ENCODE data around the gene SGK1.
A peak's percentile ranks its signal among the peaks of the same experiment; 100 is the strongest.
"Not testable (repeated sequence)": the region's sequence is repeated elsewhere in the genome, so short reads cannot be mapped to it uniquely, and the experiment has no call there.

SGK1 gene

DNA sequence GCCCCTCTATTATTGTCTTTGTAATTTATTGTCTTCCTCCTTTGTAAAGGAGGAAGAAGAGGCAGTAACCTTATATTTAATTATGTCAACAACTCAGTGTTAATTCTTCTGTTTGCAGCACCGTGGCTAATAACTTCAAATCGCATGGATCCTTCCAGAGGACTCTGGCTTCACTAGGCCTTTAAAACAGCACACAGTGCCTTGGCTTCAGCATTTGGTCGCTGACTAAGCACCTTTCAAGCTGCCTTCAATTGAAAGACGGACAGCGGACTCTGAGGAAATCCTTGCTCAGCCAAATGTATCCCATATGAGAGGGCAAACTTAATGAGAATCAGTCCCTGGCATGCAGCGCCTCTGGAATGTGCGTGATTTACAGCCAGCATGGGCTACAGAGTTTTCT, 64.2 kb downstream of the SGK1 start:
- DNase-seq (ENCODE audit: low spot score), result peak; percentile 79

DNA sequence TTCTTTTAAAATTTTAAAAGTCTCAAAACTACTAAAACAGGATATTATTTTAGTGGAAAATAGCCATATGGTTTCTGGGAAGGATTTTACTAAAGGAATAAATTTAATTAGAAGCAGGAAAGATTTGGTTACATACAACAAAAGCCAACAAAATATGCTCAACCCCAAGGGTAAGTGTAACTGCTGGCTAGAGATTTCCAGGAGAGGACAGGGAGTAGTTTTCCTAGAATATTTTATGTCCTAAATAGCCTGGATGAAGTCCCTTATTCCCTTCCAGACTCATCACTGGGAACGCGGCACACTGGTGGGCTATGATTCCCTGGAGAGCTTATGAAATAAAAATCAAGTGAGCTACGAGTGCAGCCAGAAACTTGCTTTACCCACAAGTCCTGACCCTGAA, 66.6 kb downstream of the SGK1 start:
- no peak for DNase-seq (ENCODE audit: low spot score)

DNA sequence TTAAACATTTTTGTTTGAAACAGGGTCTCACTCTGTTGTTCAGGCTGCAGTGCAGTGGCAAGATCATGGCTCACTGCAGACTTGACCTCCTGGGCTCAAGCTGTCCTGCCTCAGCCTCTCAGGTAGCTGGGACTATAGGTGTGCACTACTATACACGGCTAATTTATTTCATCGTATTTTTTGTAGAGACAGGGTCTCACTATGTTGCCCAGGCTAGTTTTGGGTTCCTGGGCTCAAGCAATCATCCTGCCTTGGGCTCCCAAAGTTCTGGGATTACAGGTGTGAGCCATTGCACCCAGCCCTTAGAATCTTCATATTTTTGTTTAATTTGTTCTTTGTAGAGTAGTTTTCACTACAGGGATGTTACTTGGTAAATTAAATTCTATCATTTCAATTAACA, 67.1 kb downstream of the SGK1 start:
- no peak for DNase-seq (ENCODE audit: low spot score)

DNA sequence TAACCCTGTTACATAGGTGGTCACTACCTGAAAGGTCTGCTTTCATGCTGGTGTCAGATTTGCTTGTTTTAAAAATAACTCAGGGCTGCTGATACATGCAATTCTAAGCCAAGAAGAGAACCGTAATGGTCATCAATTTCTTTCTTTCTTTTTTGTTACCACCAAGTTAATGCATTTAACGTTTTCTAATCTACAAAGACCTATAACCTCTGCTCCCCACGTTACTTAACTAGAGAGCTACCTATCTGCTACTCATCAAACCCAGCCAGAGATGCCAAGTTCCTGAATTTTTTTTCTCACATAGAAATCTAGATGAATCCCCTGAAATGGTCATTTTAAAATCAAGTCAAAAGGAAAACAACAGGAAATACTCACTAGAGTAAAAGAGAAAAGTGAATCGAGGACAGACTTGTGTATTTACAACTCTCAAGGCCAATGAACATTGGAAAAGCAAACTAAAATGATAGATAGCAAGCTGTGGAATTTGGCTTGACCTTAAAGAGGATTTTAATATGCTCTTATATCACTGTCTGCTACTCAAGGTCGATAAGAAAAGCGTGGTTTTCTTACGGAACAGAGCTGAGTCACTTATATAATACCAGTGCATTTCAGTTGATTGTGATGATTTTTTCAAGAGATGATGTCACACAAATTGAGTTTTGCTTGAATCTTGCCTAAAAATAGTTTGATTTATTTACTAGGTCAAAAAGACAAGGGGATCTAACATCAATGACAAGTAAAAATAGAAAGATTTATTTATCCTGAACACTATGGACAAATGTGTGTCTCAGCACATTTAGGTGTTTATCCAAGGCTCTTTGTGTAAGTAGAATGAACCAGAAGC, 67.9 kb downstream of the SGK1 start:
- DNase-seq (ENCODE audit: low spot score), result no peak

DNA sequence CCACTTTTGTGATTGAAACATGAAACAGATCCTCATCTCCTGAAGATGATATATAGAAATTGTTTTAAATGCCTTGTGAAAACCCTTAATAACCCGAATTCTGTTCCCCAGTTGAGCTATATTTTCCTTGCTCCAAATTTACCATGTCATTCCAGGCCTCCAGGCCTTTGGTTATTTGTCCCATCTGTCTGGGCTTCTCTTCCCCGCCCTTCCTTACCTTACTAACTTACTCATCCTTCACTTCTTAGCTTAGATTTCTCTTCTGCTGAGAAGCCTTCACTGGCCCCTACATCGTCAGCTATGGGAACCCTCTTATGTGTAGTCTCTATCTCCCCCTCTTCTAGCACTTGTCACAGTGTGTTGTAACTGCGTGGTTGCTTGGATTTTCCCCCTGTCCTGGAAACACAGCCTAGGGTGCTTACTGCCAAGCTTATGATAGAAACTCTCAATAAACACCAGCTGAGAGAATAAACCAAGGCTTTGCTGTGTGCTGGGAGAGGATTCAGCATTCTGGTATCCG, 68.6 kb downstream of the SGK1 start:
- no peak for DNase-seq (ENCODE audit: low spot score)

DNA sequence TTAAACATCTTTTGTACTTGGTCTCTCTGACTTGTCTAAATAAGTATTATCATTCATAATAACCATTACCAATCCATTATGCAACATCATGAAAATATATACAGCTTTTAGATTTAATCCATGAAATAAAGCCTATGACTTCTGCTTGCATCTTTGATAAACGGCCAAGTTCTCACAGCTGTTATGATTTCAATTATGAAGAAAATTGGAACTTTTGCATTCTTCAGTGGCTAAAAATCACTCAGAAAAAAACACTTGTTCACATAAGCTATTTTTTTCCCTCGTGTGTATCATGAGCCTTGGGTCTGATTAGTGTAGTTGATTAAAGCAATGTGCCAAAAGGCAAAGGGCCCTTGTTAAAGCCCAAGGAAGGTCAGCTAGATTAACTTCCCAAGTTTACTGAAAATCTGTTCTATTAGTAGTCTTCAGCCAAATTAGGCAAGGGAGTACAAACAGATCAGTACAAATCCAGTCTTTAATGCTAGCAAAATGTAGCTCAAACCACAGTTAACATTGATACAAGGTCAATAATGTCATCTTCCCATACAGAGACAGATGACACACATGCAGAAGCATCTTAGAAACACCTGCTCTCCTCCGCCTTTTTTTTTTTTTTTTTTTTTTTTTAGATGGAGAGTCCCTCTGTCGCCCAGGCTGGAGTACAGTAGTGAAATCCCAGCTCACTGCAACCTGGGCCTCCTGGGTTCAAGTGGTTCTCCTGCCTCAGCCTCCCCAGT, 69.9 kb downstream of the SGK1 start:
- no peak for DNase-seq (ENCODE audit: low spot score)

DNA sequence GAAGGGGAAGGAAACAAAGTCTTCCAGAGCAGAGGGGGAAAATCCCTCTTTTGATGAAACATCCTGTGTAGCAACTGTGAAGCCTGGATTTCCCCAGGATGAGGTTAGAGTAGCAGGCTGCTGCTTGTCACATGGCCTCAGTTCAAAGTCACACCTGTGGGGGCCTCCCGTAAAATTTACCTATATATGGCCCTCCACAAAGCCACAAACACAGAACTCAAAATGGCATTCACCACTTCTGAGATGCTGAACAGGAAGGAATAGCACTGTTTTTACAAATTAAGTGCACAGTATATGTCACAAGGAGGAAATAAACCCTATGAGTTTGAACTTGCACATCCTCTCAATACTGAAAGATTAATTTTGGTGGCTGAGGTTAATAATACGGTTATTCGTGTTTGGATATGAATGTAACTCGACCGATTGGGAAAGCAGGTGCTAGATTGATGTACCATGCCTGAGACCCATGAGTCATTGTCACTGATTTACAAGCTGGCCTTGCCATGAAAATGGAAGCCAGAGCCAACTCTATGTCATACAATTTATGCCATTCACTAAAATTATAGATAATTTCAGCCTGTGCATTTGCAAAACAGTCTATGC, 70.6 kb downstream of the SGK1 start:
- no peak for DNase-seq (ENCODE audit: low spot score)

DNA sequence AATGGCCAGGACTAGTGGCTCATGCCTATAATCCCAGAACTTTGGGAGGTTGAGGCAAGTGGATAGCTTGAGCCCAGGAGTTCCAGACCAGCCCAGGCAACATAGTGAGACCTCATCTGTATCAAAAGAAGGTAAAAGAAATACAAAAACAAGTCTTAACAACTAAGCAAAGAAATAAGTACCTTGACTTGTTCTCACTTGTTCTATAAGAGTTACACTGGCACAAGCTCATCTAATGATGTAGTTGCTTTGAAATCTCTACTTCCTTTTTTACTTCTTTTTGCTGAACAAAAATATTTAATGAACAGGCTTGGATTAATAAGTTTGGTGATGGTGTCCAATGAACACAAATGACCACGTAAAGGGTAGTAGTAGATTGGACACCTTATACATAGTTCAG, 72.2 kb downstream of the SGK1 start:
- DNase-seq (ENCODE audit: low spot score), result no peak

DNA sequence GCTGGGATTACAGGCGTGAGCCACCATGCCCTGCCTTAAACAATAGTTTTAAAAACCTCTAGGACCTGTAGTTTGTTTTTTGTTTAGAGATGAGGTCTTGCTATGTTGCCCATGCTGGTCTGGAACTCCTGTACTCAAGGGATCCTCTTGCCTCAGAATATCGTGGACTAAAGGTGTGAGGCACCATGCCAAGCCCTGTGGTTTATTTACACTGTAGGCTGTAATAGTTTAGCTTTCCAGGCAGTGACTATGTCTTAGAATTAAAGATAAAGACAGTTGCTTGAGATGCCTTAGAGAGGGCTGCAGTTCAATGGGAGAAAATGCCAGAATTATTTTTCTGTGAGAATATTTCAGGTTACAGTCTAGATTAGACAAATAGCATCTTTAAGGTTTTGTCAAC, 72.9 kb downstream of the SGK1 start:
- peak; percentile 15 for DNase-seq (ENCODE audit: low spot score)

DNA sequence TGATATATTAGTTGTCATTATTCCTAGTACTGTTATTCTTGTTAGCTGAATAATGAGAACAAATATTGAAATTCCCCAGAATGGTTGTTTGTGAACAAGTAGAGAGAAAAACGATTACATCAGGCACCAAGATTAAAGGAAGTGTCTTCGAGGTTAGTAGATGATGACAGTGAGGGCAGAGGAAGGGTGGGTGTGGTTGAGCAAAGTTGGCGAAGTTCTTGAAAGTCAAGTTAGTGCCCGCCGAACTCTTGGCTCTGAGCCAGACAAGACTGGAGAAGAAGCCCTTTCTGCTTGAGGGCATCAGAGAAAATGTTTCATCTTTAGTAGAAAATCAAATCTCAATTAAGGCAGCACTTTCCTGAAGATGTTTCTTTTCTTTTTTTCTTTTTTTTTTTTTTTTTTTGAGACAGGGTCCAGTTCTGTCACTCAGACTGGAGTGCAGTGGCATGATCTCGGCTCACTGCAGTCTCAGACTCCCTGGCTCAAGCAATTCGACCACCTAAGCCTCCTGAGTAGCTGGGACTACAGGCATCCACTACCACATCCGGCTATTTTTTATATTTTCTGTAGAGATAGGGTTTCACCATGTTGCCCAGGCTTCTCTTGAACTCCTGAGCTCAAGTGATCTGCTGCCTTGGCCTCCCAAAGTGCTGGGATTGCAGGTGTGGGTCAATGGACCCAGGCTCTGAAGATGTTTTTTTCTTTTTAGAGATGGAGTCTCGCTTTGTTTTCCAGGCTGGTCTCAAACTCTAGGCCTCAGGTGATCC, 77.1 kb downstream of the SGK1 start:
- no peak for DNase-seq (ENCODE audit: low spot score)

DNA sequence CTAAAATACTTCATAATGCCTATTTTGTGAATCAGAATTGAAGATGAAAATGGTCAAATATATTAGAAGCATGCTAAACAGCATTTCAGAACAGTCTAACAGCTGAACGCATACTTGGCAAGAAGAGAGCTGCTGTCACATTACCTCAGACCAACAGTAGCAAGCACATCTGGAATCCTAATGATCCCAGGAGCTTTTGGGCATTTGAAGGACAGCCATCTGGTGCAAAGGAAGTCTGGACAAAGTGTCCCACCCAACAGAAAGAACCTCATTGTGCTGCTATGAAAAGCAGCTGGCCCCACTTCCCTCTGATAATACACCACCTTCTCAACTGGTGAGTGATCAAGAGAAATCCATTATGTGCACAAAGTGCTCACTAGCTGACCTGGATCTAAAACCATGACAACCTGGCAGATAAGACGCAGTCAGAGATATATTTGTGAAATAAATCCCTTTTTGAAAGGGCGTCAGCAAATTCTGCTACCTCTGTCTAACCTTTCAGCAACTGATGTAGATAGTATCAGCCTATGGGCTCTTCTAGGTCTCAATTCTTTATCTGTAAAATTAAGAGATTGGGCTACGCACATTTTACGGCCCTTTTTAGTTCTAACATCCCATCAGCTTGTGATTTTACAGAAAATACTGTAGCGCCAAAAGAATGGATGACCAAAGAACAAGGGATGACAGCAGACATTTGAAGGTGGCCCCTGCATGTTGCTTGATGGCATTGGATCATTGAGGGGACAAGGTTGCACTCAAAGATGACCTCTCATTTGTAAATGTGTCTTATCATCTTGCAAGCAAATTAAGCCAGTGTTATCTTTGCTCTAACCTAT, 78.7 kb downstream of the SGK1 start:
- DNase-seq (ENCODE audit: low spot score), result peak; percentile 16

DNA sequence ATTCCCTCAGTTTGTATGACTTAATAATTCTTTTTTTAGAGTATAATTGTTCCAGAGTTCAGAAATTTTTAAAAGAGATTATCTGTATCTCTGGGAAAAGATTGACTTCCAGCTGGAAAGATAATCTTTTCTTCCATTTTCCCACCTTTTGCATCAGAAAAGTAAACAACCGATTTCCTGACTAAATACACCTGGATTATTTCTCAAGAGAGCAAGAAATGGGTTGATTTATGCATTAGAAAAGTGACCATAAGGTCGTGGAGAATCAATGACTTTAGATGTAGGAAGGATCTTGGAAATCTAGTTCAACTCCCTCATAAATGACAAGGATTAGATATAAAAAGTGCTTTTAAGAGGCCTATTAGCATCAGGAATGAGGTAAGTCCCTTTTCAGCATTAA, 79.9 kb downstream of the SGK1 start:
- no peak for DNase-seq (ENCODE audit: low spot score)

DNA sequence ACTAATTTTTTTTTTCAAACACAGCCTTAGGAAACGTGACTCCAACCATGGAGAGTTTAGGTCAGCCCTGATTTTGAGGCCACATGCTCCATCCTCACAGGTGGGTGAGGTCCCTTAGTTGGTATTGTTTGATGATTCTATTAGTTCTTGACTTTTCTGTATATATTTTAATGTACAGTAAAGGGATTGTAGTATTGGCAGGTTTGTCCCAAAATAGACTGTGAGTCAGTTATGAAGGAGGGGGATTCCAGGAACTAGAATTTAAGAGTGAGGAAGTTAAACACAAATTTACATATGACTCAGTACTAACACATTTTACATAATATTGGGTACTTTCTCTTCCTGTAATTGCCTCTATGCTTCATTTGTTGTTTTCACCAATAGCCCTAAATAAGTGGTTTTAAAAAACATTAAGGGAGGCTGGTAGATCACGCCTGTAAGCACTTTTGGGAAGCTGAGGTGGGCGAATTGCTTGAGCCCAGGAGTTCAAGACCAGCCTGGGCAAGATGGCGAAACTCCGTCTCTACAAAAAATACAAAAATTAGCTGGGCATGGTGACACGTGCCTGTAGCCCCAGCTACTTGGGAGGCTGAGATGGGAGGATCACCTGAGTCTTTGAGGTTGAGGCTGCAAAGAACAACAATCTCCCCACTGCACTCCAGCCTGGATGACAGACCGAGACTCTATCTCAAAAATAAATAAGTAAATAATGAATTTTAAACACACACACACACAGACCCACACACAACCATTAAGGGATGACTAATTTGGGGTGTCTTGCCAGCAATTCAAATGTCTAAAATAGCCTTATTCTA, 81.8 kb downstream of the SGK1 start:
- DNase-seq (ENCODE audit: low spot score), result peak; percentile 54

DNA sequence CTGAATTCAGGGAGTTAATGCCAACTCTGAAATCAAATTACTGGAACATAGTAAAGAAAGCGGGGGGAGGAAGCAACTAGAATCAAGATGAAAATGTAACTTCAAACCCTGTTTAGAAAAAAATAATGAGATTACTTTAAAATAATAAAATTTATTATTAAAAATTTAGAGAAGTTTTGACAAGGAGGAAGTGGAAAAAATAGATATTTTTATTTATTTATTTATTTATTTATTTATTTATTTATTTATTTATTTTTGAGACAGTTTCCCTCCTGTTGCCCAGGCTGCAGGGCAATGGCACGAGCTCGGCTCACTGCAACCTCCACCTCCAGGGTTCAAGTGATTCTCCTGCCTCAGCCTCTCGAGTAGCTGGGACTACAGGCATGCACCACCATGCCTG, 82.6 kb downstream of the SGK1 start:
- DNase-seq (ENCODE audit: low spot score), result not testable (repeated sequence)

DNA sequence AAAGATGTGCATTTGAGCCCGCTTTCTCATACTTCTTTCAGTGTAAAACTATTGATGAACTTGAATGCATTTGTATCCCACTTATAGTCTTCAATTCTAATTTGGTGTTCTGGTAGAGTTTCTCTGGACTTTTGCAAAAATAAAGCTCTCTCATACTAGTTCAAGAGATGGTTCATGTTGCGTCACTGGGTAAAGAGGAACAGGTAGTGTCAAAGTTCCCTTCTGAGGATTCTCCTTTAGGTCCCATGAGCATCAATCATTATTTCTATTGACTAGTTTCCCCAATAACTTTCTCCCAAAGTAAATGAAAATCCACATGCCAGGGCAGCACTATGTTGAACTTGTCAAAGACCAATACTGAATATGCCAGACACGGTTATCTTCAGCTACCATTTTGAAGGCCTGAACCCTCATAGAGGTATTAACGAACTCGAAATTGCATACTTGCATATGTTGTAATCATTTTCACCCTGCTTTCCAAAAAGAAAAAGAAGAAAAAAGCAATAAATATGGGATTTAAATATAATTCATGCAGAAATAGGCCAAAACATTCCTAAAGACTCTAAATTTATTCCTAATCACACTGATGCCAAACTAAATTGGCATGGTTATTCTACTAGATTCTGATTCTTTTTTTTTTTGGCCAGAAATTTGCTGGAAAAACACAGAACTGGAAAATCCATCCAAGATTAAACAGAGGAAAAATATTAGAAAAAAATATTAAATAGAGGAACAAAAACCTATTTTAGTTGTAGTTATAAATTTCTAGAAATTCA, 84.5 kb downstream of the SGK1 start:
- DNase-seq (ENCODE audit: low spot score), result no peak

DNA sequence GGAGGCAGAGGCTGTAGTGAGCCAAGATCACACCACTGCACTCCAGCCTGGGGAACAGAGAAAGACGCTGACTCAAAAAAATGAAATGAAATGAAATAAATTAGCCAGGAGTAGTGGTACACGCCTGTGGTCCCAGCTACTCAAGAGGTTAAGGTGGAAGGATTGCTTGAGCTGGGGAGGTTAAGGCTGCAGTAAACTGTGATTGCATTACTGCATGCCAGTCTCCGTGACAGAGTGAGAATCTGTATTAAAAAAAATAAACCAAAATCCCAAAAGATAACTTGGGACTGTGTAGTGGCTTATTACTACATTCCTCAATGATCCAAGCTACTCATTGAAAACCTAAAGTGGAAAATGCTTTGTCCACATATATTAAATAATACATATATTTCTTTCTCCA, 87.0 kb downstream of the SGK1 start:
- DNase-seq (ENCODE audit: low spot score), result no peak

DNA sequence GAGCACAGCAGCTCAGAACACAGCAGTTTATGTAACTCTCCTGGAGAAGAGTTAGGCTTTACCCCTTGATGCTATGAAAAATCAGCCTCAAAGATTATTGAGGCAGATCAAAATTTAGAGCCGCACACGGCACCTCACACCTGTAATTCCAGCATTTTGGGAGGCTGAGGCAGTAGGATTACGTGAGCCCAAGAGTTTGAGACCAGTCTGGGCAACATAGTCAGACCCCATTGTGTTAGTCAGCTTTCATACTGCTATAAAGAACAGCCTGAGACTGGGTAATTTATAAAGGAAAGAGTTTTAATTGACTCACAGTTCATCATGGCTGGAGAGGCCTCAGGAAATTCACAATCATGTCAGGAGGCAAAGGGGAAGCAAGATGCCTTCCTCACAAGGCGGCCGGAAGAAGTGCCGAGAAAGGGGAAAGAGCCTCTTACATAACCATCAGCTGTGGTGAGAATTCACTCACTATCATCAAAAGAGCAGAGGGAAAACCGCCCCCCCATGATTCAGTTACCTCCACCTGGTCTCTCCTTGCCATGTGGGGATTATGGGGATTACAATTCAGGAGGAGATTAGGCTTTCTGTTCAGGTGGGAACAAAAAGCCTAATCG, 87.7 kb downstream of the SGK1 start:
- no peak for DNase-seq (ENCODE audit: low spot score)

DNA sequence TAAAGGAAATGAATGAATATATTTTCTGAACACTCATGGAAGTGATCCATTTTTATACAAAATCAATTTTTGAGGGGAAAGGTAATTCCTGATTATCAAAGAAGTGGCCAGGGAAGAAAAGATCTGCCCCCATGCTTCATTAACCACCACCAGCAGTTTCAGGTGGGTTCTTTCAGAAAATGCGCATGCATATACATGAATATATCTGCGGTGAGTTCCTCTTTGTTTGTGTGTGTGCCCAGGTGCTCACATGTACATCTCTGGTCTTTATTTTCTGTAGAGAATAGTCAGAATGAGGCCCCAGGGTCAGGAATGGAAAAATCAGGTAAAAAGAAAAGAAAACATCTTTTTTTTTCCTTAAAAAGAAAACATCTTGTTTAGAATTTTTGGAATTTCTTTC, 88.4 kb downstream of the SGK1 start:
- DNase-seq (ENCODE audit: low spot score), result no peak

DNA sequence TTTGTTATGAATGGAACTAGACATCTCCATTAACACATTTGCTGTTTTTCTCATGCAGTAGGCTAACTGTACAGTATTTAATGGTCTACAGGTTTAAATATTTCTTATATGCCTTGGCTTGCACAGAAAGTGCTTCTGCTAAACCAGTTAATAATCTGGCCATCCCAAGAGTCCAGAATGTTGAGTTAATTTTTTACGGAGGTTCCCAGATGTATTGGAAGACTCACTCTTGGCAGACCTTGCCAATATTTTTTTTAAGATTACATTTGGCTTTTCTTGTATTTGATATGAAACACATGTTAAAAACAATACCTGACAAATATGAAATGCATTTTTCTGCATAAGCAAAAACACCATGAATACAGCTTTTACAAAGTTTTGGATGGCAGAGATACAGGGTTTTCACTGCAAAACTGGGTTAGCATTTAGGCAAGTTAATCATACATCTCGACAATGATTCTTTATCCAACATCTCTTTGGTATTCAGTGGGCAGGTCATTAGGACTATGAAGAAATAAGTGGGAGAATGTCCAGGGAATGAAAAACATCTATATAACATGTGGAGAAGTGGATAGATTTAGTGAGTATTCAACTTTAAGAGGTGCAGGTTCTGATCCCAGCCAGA, 94.0 kb downstream of the SGK1 start:
- peak; percentile 61 for DNase-seq (ENCODE audit: low spot score)

All from GM03348 (cell line).